ENCODE measurements around the gene ZZZ3.

The ZZZ3 gene

DNA sequence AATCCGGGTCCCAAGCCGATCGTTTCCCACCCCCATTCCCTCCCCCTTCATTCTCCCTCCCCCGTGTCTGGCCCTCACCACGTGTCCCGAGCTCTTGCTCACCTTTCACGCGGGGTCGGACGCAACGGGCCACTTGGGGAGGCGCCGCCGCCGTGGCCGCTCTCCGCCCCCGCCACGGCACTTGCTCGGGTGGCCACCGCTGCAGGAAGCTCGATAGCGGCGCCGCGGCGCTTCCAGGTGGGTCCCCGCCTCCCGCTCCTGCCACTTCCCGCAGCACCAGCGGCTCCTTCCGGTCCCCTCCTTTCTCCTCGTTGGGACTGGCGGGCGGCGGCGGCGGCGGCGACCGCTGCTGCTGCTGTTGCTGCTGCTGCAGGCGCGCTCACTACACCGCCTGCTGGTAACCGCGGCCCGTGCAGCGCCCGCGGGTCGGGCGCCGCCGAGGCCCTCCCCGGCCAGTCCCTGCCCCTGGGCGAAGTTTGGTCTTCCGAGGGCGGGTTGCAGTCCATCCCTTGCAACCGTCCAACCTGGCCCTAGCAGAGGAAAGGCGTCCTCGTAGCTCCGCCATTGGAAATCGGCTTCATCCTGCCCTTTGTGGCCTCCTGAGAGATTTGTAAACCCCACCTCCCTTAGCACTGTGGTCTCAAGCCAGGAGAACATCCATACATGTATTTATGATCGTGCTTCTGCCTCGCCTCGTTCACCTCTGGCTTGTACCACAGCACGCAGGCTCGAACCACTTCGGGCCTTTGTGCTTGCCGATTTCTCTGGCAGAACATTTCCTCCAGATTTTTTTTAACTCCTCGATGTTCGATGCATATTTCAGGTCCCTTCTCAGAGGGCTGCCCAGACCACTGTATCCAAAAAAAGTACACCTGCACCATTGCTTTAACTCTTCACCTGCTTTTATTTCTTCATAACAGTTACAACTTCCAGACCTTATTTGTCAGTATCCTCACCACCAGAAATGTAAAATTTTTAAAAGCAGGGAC is 996 bp upstream of the ZZZ3 start (continued):
- TF ChIP-seq ZNF654 (tag by site-specific recombination; IDR thresholded peaks at IDR 0.05; ENCODE audit: low read depth) = no peak
- TF ChIP-seq, protein P1, sequence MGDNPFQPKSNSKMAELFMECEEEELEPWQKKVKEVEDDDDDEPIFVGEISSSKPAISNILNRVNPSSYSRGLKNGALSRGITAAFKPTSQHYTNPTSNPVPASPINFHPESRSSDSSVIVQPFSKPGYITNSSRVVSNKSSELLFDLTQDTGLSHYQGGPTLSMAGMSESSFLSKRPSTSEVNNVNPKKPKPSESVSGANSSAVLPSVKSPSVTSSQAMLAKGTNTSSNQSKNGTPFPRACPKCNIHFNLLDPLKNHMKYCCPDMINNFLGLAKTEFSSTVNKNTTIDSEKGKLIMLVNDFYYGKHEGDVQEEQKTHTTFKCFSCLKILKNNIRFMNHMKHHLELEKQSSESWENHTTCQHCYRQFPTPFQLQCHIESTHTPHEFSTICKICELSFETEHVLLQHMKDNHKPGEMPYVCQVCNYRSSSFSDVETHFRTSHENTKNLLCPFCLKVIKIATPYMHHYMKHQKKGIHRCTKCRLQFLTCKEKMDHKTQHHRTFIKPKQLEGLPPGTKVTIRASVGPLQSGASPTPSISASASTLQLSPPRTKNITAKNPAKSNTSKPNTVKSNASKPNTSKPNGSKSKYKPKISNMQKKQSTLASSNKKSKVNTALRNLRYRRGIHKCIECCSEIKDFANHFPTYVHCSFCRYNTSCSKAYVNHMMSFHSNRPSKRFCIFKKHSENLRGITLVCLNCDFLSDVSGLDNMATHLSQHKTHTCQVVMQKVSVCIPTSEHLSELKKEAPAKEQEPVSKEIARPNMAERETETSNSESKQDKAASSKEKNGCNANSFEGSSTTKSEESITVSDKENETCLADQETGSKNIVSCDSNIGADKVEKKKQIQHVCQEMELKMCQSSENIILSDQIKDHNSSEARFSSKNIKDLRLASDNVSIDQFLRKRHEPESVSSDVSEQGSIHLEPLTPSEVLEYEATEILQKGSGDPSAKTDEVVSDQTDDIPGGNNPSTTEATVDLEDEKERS (tag by site-specific recombination; IDR thresholded peaks at IDR 0.05) = no peak
- TF ChIP-seq, protein P2, sequence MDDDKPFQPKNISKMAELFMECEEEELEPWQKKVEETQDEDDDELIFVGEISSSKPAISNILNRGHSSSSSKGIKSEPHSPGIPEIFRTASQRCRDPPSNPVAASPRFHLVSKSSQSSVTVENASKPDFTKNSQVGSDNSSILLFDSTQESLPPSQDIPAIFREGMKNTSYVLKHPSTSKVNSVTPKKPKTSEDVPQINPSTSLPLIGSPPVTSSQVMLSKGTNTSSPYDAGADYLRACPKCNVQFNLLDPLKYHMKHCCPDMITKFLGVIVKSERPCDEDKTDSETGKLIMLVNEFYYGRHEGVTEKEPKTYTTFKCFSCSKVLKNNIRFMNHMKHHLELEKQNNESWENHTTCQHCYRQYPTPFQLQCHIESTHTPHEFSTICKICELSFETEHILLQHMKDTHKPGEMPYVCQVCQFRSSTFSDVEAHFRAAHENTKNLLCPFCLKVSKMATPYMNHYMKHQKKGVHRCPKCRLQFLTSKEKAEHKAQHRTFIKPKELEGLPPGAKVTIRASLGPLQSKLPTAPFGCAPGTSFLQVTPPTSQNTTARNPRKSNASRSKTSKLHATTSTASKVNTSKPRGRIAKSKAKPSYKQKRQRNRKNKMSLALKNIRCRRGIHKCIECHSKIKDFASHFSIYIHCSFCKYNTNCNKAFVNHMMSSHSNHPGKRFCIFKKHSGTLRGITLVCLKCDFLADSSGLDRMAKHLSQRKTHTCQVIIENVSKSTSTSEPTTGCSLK (tag by site-specific recombination; IDR thresholded peaks at IDR 0.05) = no peak
- TF ChIP-seq ZNF211 (tag by site-specific recombination; IDR thresholded peaks at IDR 0.05; ENCODE audit: low read depth) = no peak
- no peak for TF ChIP-seq ZNF707 (tag by site-specific recombination; IDR thresholded peaks at IDR 0.05)
- TF ChIP-seq ZNF555 (tag by site-specific recombination; conservative IDR thresholded peaks at IDR 0.05) = no peak
- TF ChIP-seq, protein P3, sequence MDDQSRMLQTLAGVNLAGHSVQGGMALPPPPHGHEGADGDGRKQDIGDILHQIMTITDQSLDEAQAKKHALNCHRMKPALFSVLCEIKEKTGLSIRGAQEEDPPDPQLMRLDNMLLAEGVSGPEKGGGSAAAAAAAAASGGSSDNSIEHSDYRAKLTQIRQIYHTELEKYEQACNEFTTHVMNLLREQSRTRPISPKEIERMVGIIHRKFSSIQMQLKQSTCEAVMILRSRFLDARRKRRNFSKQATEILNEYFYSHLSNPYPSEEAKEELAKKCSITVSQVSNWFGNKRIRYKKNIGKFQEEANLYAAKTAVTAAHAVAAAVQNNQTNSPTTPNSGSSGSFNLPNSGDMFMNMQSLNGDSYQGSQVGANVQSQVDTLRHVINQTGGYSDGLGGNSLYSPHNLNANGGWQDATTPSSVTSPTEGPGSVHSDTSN (CRISPR knock-in tag; IDR thresholded peaks at IDR 0.05) = peak; percentile 78; the same call in 1 of the 2 replicates
- TF ChIP-seq KLF8 (tag by site-specific recombination; IDR thresholded peaks at IDR 0.05) = peak; percentile 69; the same call in 1 of the 2 replicates
- TF ChIP-seq GLI4 (tag by site-specific recombination; IDR thresholded peaks at IDR 0.05) = no peak
- TF ChIP-seq ZNF2 (tag by site-specific recombination; IDR thresholded peaks at IDR 0.05) = 0 out of 2 replicates have a peak, but pooled peaks have one; percentile 56
- peak; percentile 98 for TF ChIP-seq ZSCAN30 (tag by site-specific recombination; IDR thresholded peaks at IDR 0.05)
- TF ChIP-seq, protein P4, sequence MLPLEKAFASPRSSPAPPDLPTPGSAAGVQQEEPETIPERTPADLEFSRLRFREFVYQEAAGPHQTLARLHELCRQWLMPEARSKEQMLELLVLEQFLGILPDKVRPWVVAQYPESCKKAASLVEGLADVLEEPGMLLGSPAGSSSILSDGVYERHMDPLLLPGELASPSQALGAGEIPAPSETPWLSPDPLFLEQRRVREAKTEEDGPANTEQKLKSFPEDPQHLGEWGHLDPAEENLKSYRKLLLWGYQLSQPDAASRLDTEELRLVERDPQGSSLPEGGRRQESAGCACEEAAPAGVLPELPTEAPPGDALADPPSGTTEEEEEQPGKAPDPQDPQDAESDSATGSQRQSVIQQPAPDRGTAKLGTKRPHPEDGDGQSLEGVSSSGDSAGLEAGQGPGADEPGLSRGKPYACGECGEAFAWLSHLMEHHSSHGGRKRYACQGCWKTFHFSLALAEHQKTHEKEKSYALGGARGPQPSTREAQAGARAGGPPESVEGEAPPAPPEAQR (tag by site-specific recombination; IDR thresholded peaks at IDR 0.05) = no peak
- no peak for TF ChIP-seq ZNF174 (tag by site-specific recombination; IDR thresholded peaks at IDR 0.05)
- no peak for TF ChIP-seq BCL11A (tag by site-specific recombination; IDR thresholded peaks at IDR 0.05; ENCODE audit: low read depth)
- TF ChIP-seq ZFP69B (tag by site-specific recombination; IDR thresholded peaks at IDR 0.05) = peak; percentile 87
- no peak for TF ChIP-seq ZNF548 (tag by site-specific recombination; IDR thresholded peaks at IDR 0.05)
- TF ChIP-seq ZNF184 (tag by site-specific recombination; IDR thresholded peaks at IDR 0.05) = peak; percentile 21; the same call in 1 of the 2 replicates
- no peak for TF ChIP-seq ZNF23 (tag by site-specific recombination; IDR thresholded peaks at IDR 0.05; ENCODE audit: borderline replicate concordance)
- no peak for TF ChIP-seq ZNF558 (tag by site-specific recombination; IDR thresholded peaks at IDR 0.05)
- peak; percentile 97 for TF ChIP-seq IKZF3 (tag by site-specific recombination; IDR thresholded peaks at IDR 0.05)
- TF ChIP-seq ZNF146 (tag by site-specific recombination; IDR thresholded peaks at IDR 0.05) = no peak
- TF ChIP-seq PRDM1 (tag by site-specific recombination; IDR thresholded peaks at IDR 0.05) = no peak
- TF ChIP-seq ZNF311 (tag by site-specific recombination; IDR thresholded peaks at IDR 0.05; ENCODE audit: borderline replicate concordance) = no peak
- TF ChIP-seq, protein P5, sequence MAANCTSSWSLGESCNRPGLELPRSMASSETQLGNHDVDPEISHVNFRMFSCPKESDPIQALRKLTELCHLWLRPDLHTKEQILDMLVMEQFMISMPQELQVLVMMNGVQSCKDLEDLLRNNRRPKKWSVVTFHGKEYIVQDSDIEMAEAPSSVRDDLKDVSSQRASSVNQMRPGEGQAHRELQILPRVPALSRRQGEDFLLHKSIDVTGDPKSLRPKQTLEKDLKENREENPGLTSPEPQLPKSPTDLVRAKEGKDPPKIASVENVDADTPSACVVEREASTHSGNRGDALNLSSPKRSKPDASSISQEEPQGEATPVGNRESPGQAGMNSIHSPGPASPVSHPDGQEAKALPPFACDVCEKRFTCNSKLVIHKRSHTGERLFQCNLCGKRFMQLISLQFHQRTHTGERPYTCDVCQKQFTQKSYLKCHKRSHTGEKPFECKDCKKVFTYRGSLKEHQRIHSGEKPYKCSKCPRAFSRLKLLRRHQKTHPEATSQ (tag by site-specific recombination; IDR thresholded peaks at IDR 0.05) = no peak
- TF ChIP-seq ZNF324 (tag by site-specific recombination; IDR thresholded peaks at IDR 0.05) = no peak
- TF ChIP-seq ZNF629 (tag by site-specific recombination; IDR thresholded peaks at IDR 0.05) = no peak; the same call in 1 of the 2 replicates
- no peak; the same call in 1 of the 2 replicates for TF ChIP-seq ZNF37A (tag by site-specific recombination; IDR thresholded peaks at IDR 0.05)
- TF ChIP-seq, protein P6, sequence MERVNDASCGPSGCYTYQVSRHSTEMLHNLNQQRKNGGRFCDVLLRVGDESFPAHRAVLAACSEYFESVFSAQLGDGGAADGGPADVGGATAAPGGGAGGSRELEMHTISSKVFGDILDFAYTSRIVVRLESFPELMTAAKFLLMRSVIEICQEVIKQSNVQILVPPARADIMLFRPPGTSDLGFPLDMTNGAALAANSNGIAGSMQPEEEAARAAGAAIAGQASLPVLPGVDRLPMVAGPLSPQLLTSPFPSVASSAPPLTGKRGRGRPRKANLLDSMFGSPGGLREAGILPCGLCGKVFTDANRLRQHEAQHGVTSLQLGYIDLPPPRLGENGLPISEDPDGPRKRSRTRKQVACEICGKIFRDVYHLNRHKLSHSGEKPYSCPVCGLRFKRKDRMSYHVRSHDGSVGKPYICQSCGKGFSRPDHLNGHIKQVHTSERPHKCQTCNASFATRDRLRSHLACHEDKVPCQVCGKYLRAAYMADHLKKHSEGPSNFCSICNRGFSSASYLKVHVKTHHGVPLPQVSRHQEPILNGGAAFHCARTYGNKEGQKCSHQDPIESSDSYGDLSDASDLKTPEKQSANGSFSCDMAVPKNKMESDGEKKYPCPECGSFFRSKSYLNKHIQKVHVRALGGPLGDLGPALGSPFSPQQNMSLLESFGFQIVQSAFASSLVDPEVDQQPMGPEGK (tag by site-specific recombination; IDR thresholded peaks at IDR 0.05) = peak; percentile 96

Data from HEK293 (cell line).